Naive thymus-derived CD4-positive, alpha-beta T cell (primary cell): ENCODE data around the gene TSPAN14. TPM values are rescaled to one million over a fixed set of nuclear protein-coding genes. Genes with fewer than 3 reads are reported as not detected.

Experiments used
- ATAC-seq: fragments of 150-1000 bp; cut with Tn5 transposase; 2 replicates; pipeline ENCODE4 v1.10.0; 2021; ENCODE audit warnings: mild to moderate bottlenecking, moderate library complexity
- CTCF ChIA-PET: fragments of 350-600 bp; sonication (Branson Sonifier 250); formaldehyde crosslinking; loops from one replicate; lab custom pipeline; 2021; ENCODE audit warnings: antibody characterized with exemption; lab: Charles Lee
- POLR2A ChIA-PET: fragments of 350-600 bp; sonication (Branson Sonifier 250); formaldehyde crosslinking; loops from one replicate; lab custom pipeline; 2021; ENCODE audit warnings: antibody characterized with exemption, inconsistent platforms; lab: Charles Lee
- DNase-seq, 9 donors: peaks; one replicate each; pipeline versions ENCODE4 v3.0.0 to v3.0.0-alpha.2; 2020 to 2022; ENCODE audit warnings: mixed read lengths in 1 of 9
- H3K27ac ChIP-seq: one replicate; pipeline ENCODE4 v1.7.0; 2013; ENCODE audit warnings: mild to moderate bottlenecking, low read depth, low read length, moderate library complexity
- H3K27me3 ChIP-seq, 2 donors: one replicate each; pipeline ENCODE4 v1.7.0; 2013; ENCODE audit warnings: low read length in 2 of 2, mild to moderate bottlenecking in 2 of 2, moderate library complexity in 2 of 2; ENCODE audit not compliant: control insufficient read depth in 2 of 2, insufficient read depth in 2 of 2
- H3K36me3 ChIP-seq, 3 experiments: 1 replicate in 2 of 3; 2 replicates in 1 of 3; pipeline ENCODE4 v1.7.0; 2013; ENCODE audit warnings: low read length in 3 of 3, mild to moderate bottlenecking in 3 of 3, moderate library complexity in 1 of 3; ENCODE audit not compliant: insufficient read depth in 3 of 3, control insufficient read depth in 2 of 3
- H3K4me1 ChIP-seq, 2 donors: one replicate each; pipeline ENCODE4 v1.7.0; 2013; ENCODE audit warnings: low read length in 2 of 2, mild to moderate bottlenecking in 2 of 2, moderate library complexity in 1 of 2; ENCODE audit not compliant: control insufficient read depth in 2 of 2, insufficient read depth in 2 of 2
- H3K4me3 ChIP-seq: 2 replicates; pipeline ENCODE4 v1.7.0; 2013; ENCODE audit warnings: mild to moderate bottlenecking, low read length
- H3K9me3 ChIP-seq, 3 experiments: 1 replicate in 2 of 3; 2 replicates in 1 of 3; pipeline ENCODE4 v1.7.0; 2013; ENCODE audit warnings: low read length in 3 of 3; ENCODE audit not compliant: control insufficient read depth in 2 of 3
- H3K27ac Mint-ChIP-seq, 9 donors: one replicate each; pipeline ENCODE4 v1.8.0; 2020 to 2022; ENCODE audit warnings: mixed read lengths in 9 of 9, mild to moderate bottlenecking in 8 of 9, moderate library complexity in 5 of 9, inconsistent platforms in 2 of 9
- H3K27me3 Mint-ChIP-seq, 5 donors: one replicate each; pipeline ENCODE4 v1.8.0; 2021 to 2022; ENCODE audit warnings: mixed read lengths in 5 of 5, mild to moderate bottlenecking in 1 of 5
- H3K36me3 Mint-ChIP-seq, 5 donors: one replicate each; pipeline ENCODE4 v1.8.0; 2020 to 2022; ENCODE audit warnings: mixed read lengths in 5 of 5, mild to moderate bottlenecking in 3 of 5, inconsistent platforms in 1 of 5
- H3K4me1 Mint-ChIP-seq, 7 donors: one replicate each; pipeline ENCODE4 v1.8.0; 2020 to 2022; ENCODE audit warnings: mixed read lengths in 7 of 7, mild to moderate bottlenecking in 3 of 7, inconsistent platforms in 1 of 7
- H3K4me3 Mint-ChIP-seq, 10 donors: one replicate each; pipeline ENCODE4 v1.8.0; 2020 to 2022; ENCODE audit warnings: mild to moderate bottlenecking in 10 of 10, mixed read lengths in 10 of 10, moderate library complexity in 6 of 10, inconsistent platforms in 2 of 10
- H3K9me3 Mint-ChIP-seq, 11 donors: one replicate each; pipeline ENCODE4 v1.8.0; 2020 to 2022; ENCODE audit warnings: mixed read lengths in 11 of 11, mild to moderate bottlenecking in 4 of 11, inconsistent platforms in 1 of 11, moderate library complexity in 1 of 11
- intact Hi-C, 2 donors: fragments of 100-400 bp; cut with micrococcal nuclease; formaldehyde crosslinking; loops; one replicate each; pipeline ENCODE4 v1.15.1; 2023
- polyA plus RNA-seq, 2 donors: library from polyadenylated mRNA; unstranded; fragments of 300-500 nt; fragmentation: Illumina TruSeq; gene quantifications; one replicate each; pipeline ENCODE4 v1.2.3, GENCODE V29; 2021
- total RNA-seq, 6 experiments: library from RNA in 5 of 6; stranded (reverse) in 5 of 6; gene quantifications; 1 replicate in 5 of 6; 2 replicates in 1 of 6; pipeline ENCODE4 v1.2.3 and lab custom pipeline; 2021 to 2026

Gene TSPAN14
- total and polyA plus RNA-seq, 7 experiments from 2014 or later, result 135 to 386 (median 161) TPM

- H3K4me3 Mint-ChIP-seq, result peak overlapping the region; percentile 16 to 70 (median 33)
Measured at GRCh38 chr10:80443531-80443974, 10.6 kb upstream of the TSPAN14 start.

GRCh38 chr10:80444124-80444523, 10.0 kb upstream of the TSPAN14 start:
- ChIA-PET POLR2A (interaction anchor here (0.9 to 32.8 kb wide), 17 partner anchors 9 to 87 kb away, joined by 3 to 582 read pairs (median 5); no protein-coding TSS in a partner anchor), CTCF (interaction anchor here (0.6 to 39.2 kb wide), 29 partner anchors 9 to 219 kb away, joined by 3 to 839 read pairs (median 5); partner anchors contain the start of gene PRXL2A)
- Histone ChIP-seq H3K36me3 (no peaks in the 10 kb centered on the region), H3K27me3 (no peaks in the 10 kb centered on the region), H3K27ac (no peak overlapping the region), H3K4me1 (peaks cover 0 to 39% of the 10 kb centered on the region in 2 donors), H3K9me3 (no peaks in the 10 kb centered on the region), H3K4me3 (no peak overlapping the region)
- Mint-ChIP-seq H3K36me3 (no peaks in the 10 kb centered on the region), H3K9me3 (no peaks in the 10 kb centered on the region), H3K4me3 (peak overlapping the region; percentile 19 to 70 (median 36)), H3K4me1 (peaks cover 34 to 65% (median 53%) of the 10 kb centered on the region in 7 donors), H3K27ac (peak overlapping the region; percentile 29 to 90 (median 78)), H3K27me3 (peaks cover 0 to 14% (median 0%) of the 10 kb centered on the region in 5 donors)
- intact Hi-C loops, result loop anchor here (1.0 to 10.0 kb wide), 17 partner anchors 9 to 481 kb away; partner anchors contain the start of gene PRXL2A (in 2 of the 2)
- no peak for DNase-seq
- no peak for ATAC-seq

More at GRCh38 chr10:80443531-80443974, 10.6 kb upstream of the TSPAN14 start:
- Mint-ChIP-seq H3K27me3 (peaks cover 0 to 17% (median 0%) of the 10 kb centered on the region in 5 donors), H3K9me3 (no peaks in the 10 kb centered on the region), H3K27ac (peak overlapping the region; percentile 29 to 86 (median 78)), H3K36me3 (no peaks in the 10 kb centered on the region), H3K4me1 (peaks cover 34 to 59% (median 51%) of the 10 kb centered on the region in 7 donors)
- POLR2A ChIA-PET, result interaction anchor here (0.9 to 32.8 kb wide), 13 partner anchors 9 to 88 kb away, joined by 3 to 582 read pairs (median 5); no protein-coding TSS in a partner anchor
- CTCF ChIA-PET, result interaction anchor here (0.6 to 39.2 kb wide), 23 partner anchors 9 to 198 kb away, joined by 3 to 839 read pairs (median 5); partner anchors contain the start of gene PRXL2A
- Histone ChIP-seq H3K36me3 (no peaks in the 10 kb centered on the region), H3K27ac (no peak overlapping the region), H3K9me3 (no peaks in the 10 kb centered on the region), H3K4me1 (peaks cover 0 to 39% of the 10 kb centered on the region in 2 donors), H3K27me3 (no peaks in the 10 kb centered on the region), H3K4me3 (no peak overlapping the region)
- peak; percentile 54 for ATAC-seq
- intact Hi-C loops, result loop anchor here (1.0 to 10.0 kb wide), 4 partner anchors 36 to 251 kb away; partner anchors contain the start of gene PRXL2A (in 1 of the 2)
- DNase-seq, result peak in 3 of 9 donors; percentile 39 to 51 (median 48)

- Mint-ChIP-seq H3K36me3 (no peaks in the 10 kb centered on the region), H3K27ac (peak overlapping the region; percentile 29 to 90 (median 78)), H3K9me3 (no peaks in the 10 kb centered on the region), H3K27me3 (peaks cover 0 to 11% (median 0%) of the 10 kb centered on the region in 5 donors), H3K4me3 (peak overlapping the region in 9 of 10 donors; percentile 19 to 69 (median 39)), H3K4me1 (peaks cover 34 to 71% (median 55%) of the 10 kb centered on the region in 7 donors)
- Histone ChIP-seq H3K4me3 (no peak overlapping the region), H3K4me1 (peaks cover 0 to 39% of the 10 kb centered on the region in 2 donors), H3K27me3 (no peaks in the 10 kb centered on the region), H3K9me3 (no peaks in the 10 kb centered on the region), H3K36me3 (no peaks in the 10 kb centered on the region), H3K27ac (no peak overlapping the region)
- ATAC-seq (peak; percentile 86), DNase-seq (peak in 7 of 9 donors; percentile 60 to 83 (median 75))
- ChIA-PET POLR2A (interaction anchor here (0.6 to 32.8 kb wide), 18 partner anchors 8 to 218 kb away, joined by 3 to 582 read pairs (median 4); no protein-coding TSS in a partner anchor), CTCF (interaction anchor here (0.6 to 39.2 kb wide), 33 partner anchors 12 to 479 kb away, joined by 3 to 839 read pairs (median 5); partner anchors contain the start of gene PRXL2A)
- intact Hi-C loops, result loop anchor here (1.0 to 10.0 kb wide), 17 partner anchors 9 to 480 kb away; partner anchors contain the start of gene PRXL2A (in 2 of the 2)
Measured at GRCh38 chr10:80444646-80445319, 9.3 kb upstream of the TSPAN14 start.

- Mint-ChIP-seq H3K4me3 (peak overlapping the region in 6 of 10 donors; percentile 22 to 74 (median 56)), H3K27me3 (peaks cover 0 to 11% (median 0%) of the 10 kb centered on the region in 5 donors), H3K36me3 (no peaks in the 10 kb centered on the region), H3K27ac (peak overlapping the region in 8 of 9 donors; percentile 49 to 94 (median 84)), H3K9me3 (no peaks in the 10 kb centered on the region), H3K4me1 (peaks cover 34 to 69% (median 55%) of the 10 kb centered on the region in 7 donors)
- Histone ChIP-seq H3K36me3 (no peaks in the 10 kb centered on the region), H3K9me3 (no peaks in the 10 kb centered on the region), H3K4me3 (no peak overlapping the region), H3K4me1 (peaks cover 0 to 38% of the 10 kb centered on the region in 2 donors), H3K27ac (no peak overlapping the region), H3K27me3 (no peaks in the 10 kb centered on the region)
- CTCF ChIA-PET, result interaction anchor here (0.8 to 39.2 kb wide), 6 partner anchors 12 to 101 kb away, joined by 3 to 839 read pairs (median 6); no protein-coding TSS in a partner anchor
- intact Hi-C loops, result loop anchor here (1.0 to 10.0 kb wide), 3 partner anchors 19 to 247 kb away; no protein-coding TSS in a partner anchor
- no peak for ATAC-seq
- POLR2A ChIA-PET, result interaction anchor here (0.7 to 32.8 kb wide), 8 partner anchors 9 to 53 kb away, joined by 3 to 582 read pairs (median 4); no protein-coding TSS in a partner anchor
- DNase-seq, result peak in 2 of 9 donors; percentile 51 to 57
Measured at GRCh38 chr10:80447436-80448190, 6.5 kb upstream of the TSPAN14 start.

GRCh38 chr10:80448209-80448942, 5.7 kb upstream of the TSPAN14 start:
- peak overlapping the region in 8 of 9 donors; percentile 49 to 94 (median 84) for H3K27ac Mint-ChIP-seq
- Histone ChIP-seq H3K36me3 (no peaks in the 10 kb centered on the region), H3K9me3 (no peaks in the 10 kb centered on the region), H3K27me3 (no peaks in the 10 kb centered on the region), H3K27ac (no peak overlapping the region), H3K4me3 (no peak overlapping the region), H3K4me1 (peaks cover 0 to 31% of the 10 kb centered on the region in 2 donors)
- ATAC-seq (no peak), DNase-seq (no peak)
- peaks cover 36 to 63% (median 54%) of the 10 kb centered on the region in 7 donors for H3K4me1 Mint-ChIP-seq
- intact Hi-C loops, result loop anchor here (5.0 to 10.0 kb wide), 2 partner anchors 149 to 246 kb away; no protein-coding TSS in a partner anchor
- H3K36me3 Mint-ChIP-seq, result no peaks in the 10 kb centered on the region
- H3K4me3 Mint-ChIP-seq, result peak overlapping the region in 7 of 10 donors; percentile 12 to 74 (median 35)
- POLR2A ChIA-PET, result interaction anchor here (0.7 to 32.8 kb wide), 7 partner anchors 8 to 52 kb away, joined by 3 to 582 read pairs (median 4); no protein-coding TSS in a partner anchor
- H3K9me3 Mint-ChIP-seq, result no peaks in the 10 kb centered on the region
- CTCF ChIA-PET, result interaction anchor here (0.8 to 39.2 kb wide), 6 partner anchors 12 to 100 kb away, joined by 3 to 839 read pairs (median 6); no protein-coding TSS in a partner anchor
- peaks cover 0 to 11% (median 0%) of the 10 kb centered on the region in 5 donors for H3K27me3 Mint-ChIP-seq
